Prostate gland (tissue), 2 donors: Measurements from ENCODE around the gene NEK4. TPM values are rescaled to one million over a fixed set of nuclear protein-coding genes. Genes with fewer than 3 reads are reported as not detected.

Source experiments
- DNase-seq: peaks from one replicate; pipeline ENCODE4 v3.0.0-alpha.2; 2019; ENCODE audit warnings: low spot score
- H3K27ac ChIP-seq, 2 donors: fragments of 200-600 bp; sonication (generic); 2 replicates each; pipeline ENCODE4 v1.5.1; 2017 to 2019
- H3K27me3 ChIP-seq: fragments of 200-600 bp; sonication (generic); replicated peaks from 2 replicates; pipeline ENCODE4 v1.5.1; 2019; ENCODE audit not compliant: insufficient read depth
- H3K36me3 ChIP-seq, 2 donors: fragments of 200-600 bp; sonication (generic); 1 replicate in 1 of 2; 2 replicates in 1 of 2; pipeline versions ENCODE4 v1.5.1 to v1.8.1; 2017 to 2019
- H3K4me1 ChIP-seq: fragments of 200-600 bp; sonication (generic); replicated peaks from 2 replicates; pipeline ENCODE4 v1.5.1; 2019
- H3K4me3 ChIP-seq, 2 donors: fragments of 200-600 bp; sonication (generic); 2 replicates each; pipeline ENCODE4 v1.5.1; 2017 to 2019
- H3K9me3 ChIP-seq: fragments of 200-600 bp; sonication (generic); 2 replicates; pipeline ENCODE4 v1.5.1; 2017
- CTCF ChIP-seq, 4 experiments: fragments of 200-600 bp in 2 of 4; fragments of 450-650 bp in 2 of 4; sonication (generic) in 2 of 4; IDR thresholded peaks; 1 replicate in 3 of 4; 2 replicates in 1 of 4; pipeline ENCODE4 v1.5.1; 2016 to 2019; ENCODE audit warnings: antibody characterized with exemption in 4 of 4, mild to moderate bottlenecking in 2 of 4, moderate library complexity in 2 of 4
- POLR2A ChIP-seq: fragments of 450-650 bp; IDR thresholded peaks from one replicate; pipeline ENCODE4 v1.6.1; 2016; ENCODE audit warnings: antibody characterized with exemption, mild to moderate bottlenecking
- POLR2AphosphoS5 ChIP-seq: sonication (generic); formaldehyde crosslinking; IDR thresholded peaks from one replicate; pipeline ENCODE4 v1.6.1; 2017; ENCODE audit warnings: antibody characterized with exemption
- WGBS: methylation state at CpG from one replicate; pipeline ENCODE4 v1.1.5; 2018; 5-methylcytosine and 5-hydroxymethylcytosine counted together
- intact Hi-C: fragments of 100-400 bp; cut with DNase I; formaldehyde crosslinking; loops from one replicate; pipeline ENCODE4 v1.14.2; 2022
- total RNA-seq, 2 donors: library from RNA; depleted of rRNA; stranded (reverse); fragments of >200 nt; gene quantifications; one replicate each; pipeline ENCODE4 v1.1.0, GENCODE V29; 2016

Gene NEK4
- total RNA-seq, 2 donors from 2014 or later: 24.5 to 49.9 TPM

GRCh38 chr3:52793702-52794611, 23.2 kb upstream of the NEK4 start:
- Histone ChIP-seq H3K27me3 (no peaks in the 10 kb centered on the region), H3K27ac (no peak overlapping the region), H3K9me3 (no peaks in the 10 kb centered on the region), H3K4me3 (no peak overlapping the region), H3K4me1 (no peaks in the 10 kb centered on the region), H3K36me3 (no peaks in the 10 kb centered on the region)
- DNase-seq: no peak
- WGBS: 92% methylated on average over 9 of the region's 9 CpGs
- intact Hi-C loops: no loop called here
- TF ChIP-seq CTCF (IDR thresholded peaks at IDR 0.05): no peak
- TF ChIP-seq POLR2A: no peak
- no peak for TF ChIP-seq POLR2AphosphoS5

GRCh38 chr3:52792961-52793695, 22.4 kb upstream of the NEK4 start:
- Histone ChIP-seq H3K27me3 (no peaks in the 10 kb centered on the region), H3K4me3 (no peak overlapping the region), H3K27ac (no peak overlapping the region), H3K9me3 (no peaks in the 10 kb centered on the region), H3K36me3 (no peaks in the 10 kb centered on the region), H3K4me1 (no peaks in the 10 kb centered on the region)
- DNase-seq: no peak
- WGBS: 83% methylated on average over 18 of the region's 18 CpGs
- TF ChIP-seq CTCF (IDR thresholded peaks at IDR 0.05): no peak
- intact Hi-C loops: no loop called here

- H3K9me3 ChIP-seq: no peaks in the 10 kb centered on the region
- H3K27me3 ChIP-seq: no peaks in the 10 kb centered on the region
- H3K4me3 ChIP-seq: no peak overlapping the region
- no peak for DNase-seq
- no peaks in the 10 kb centered on the region for H3K36me3 ChIP-seq
- H3K27ac ChIP-seq: no peak overlapping the region
- WGBS: 86% methylated on average over 7 of the region's 7 CpGs
- no peak for TF ChIP-seq POLR2AphosphoS5
- no peak for TF ChIP-seq CTCF (IDR thresholded peaks at IDR 0.05)
- no peak for TF ChIP-seq POLR2A
- no peaks in the 10 kb centered on the region for H3K4me1 ChIP-seq
- intact Hi-C loops: no loop called here
These were observed 21.7 kb upstream of the NEK4 start for GRCh38 chr3:52792413-52792812.

GRCh38 chr3:52791928-52792327, 21.2 kb upstream of the NEK4 start:
- H3K9me3 ChIP-seq: no peaks in the 10 kb centered on the region
- H3K27me3 ChIP-seq: no peaks in the 10 kb centered on the region
- H3K36me3 ChIP-seq: no peaks in the 10 kb centered on the region
- TF ChIP-seq CTCF (IDR thresholded peaks at IDR 0.05) (no peak), POLR2AphosphoS5 (no peak), POLR2A (no peak)
- intact Hi-C loops: no loop called here
- 88% methylated on average over 4 of the region's 4 CpGs for WGBS
- no peaks in the 10 kb centered on the region for H3K4me1 ChIP-seq
- no peak overlapping the region for H3K27ac ChIP-seq
- no peak for DNase-seq
- H3K4me3 ChIP-seq: no peak overlapping the region
